GM23248 (cell line): ENCODE measurements around the gene SNX6.

Experiments
- EZH2 ChIP-seq: fragments of 200-600 bp; sonication (generic); IDR thresholded peaks from 2 replicates; pipeline ENCODE4 v1.6.1; 2018; ENCODE audit warnings: antibody characterized with exemption, mild to moderate bottlenecking; ENCODE audit not compliant: insufficient read depth, poor library complexity, severe bottlenecking
- EZH2phosphoT487 ChIP-seq: fragments of 200-600 bp; sonication (generic); IDR thresholded peaks from 2 replicates; pipeline ENCODE4 v1.6.1; 2018; ENCODE audit warnings: antibody characterized with exemption, moderate library complexity, mild to moderate bottlenecking, low read depth; ENCODE audit not compliant: insufficient read depth

DNA sequence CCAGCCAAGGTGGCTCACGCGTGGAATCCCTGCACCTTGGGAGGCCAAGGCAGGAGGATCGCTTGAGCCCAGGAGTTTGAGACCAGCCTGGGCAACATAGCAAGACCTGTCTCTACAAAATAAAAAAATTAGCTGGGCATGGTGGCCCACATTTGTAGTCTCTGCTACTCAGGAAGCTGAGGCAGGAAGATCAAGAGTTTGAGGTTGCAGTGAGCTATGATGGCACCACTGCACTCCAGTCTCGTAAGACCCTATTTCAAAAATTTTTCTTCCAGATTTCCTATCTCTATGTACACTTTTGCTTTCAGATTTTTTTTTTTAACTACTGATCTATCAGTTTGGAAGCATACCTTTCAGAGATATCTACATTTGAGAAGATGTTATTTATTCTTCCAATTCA lies 15.3 kb downstream of the SNX6 start:
- TF ChIP-seq EZH2 (no peak), EZH2phosphoT487 (no peak)
